Hepatocyte (in vitro differentiated cells): ENCODE results near the gene ELMO2. TPM values are rescaled to one million over a fixed set of nuclear protein-coding genes. Genes with fewer than 3 reads are reported as not detected.

Experiments used
- DNase-seq: peaks from one replicate; pipeline ENCODE4 v3.0.0-alpha.2; 2016; ENCODE audit warnings: low spot score
- H2AFZ ChIP-seq: fragments of 200-600 bp; sonication (generic); 2 replicates; pipeline ENCODE4 v1.6.0; 2016; ENCODE audit warnings: antibody characterized with exemption, mild to moderate bottlenecking
- H3K27ac ChIP-seq: fragments of 200-600 bp; sonication (generic); 2 replicates; pipeline ENCODE4 v1.5.1; 2016; ENCODE audit warnings: mild to moderate bottlenecking
- H3K27me3 ChIP-seq: fragments of 200-600 bp; sonication (generic); 2 replicates; pipeline ENCODE4 v1.6.1; 2016
- H3K36me3 ChIP-seq: fragments of 200-600 bp; sonication (generic); replicated peaks from 2 replicates; pipeline ENCODE4 v1.5.1; 2016; ENCODE audit warnings: low read depth; ENCODE audit not compliant: insufficient read depth
- H3K4me1 ChIP-seq: fragments of 200-600 bp; sonication (generic); 2 replicates; pipeline ENCODE4 v1.5.1; 2016; ENCODE audit warnings: mild to moderate bottlenecking, moderate library complexity; ENCODE audit not compliant: insufficient read depth
- H3K4me2 ChIP-seq: fragments of 200-600 bp; sonication (generic); 2 replicates; pipeline ENCODE4 v1.6.0; 2016
- H3K4me3 ChIP-seq: fragments of 200-600 bp; sonication (generic); 2 replicates; pipeline ENCODE4 v1.5.1; 2016; ENCODE audit warnings: mild to moderate bottlenecking
- H3K79me2 ChIP-seq: fragments of 200-600 bp; sonication (generic); 2 replicates; pipeline ENCODE4 v1.6.0; 2017; ENCODE audit warnings: mild to moderate bottlenecking
- H3K9me2 ChIP-seq: fragments of 200-600 bp; sonication (generic); replicated peaks from 2 replicates; pipeline ENCODE4 v1.6.0; 2017; ENCODE audit warnings: mild to moderate bottlenecking; ENCODE audit not compliant: insufficient read depth
- H3K9me3 ChIP-seq: fragments of 200-600 bp; sonication (generic); 2 replicates; pipeline ENCODE4 v1.5.1; 2016; ENCODE audit warnings: low read depth, mild to moderate bottlenecking
- H4K20me1 ChIP-seq: fragments of 200-600 bp; sonication (generic); 2 replicates; pipeline ENCODE4 v1.6.0; 2016; ENCODE audit warnings: mild to moderate bottlenecking; ENCODE audit not compliant: insufficient read depth, poor library complexity, severe bottlenecking
- EZH2 ChIP-seq: fragments of 200-600 bp; sonication (generic); IDR thresholded peaks from 2 replicates; pipeline ENCODE4 v1.6.1; 2016; ENCODE audit warnings: antibody characterized with exemption, mild to moderate bottlenecking, borderline replicate concordance
- EZH2phosphoT487 ChIP-seq: fragments of 200-600 bp; sonication (generic); IDR thresholded peaks from one replicate; pipeline ENCODE4 v1.6.1; 2018; ENCODE audit warnings: antibody characterized with exemption, mild to moderate bottlenecking, low read depth, moderate library complexity; ENCODE audit not compliant: unreplicated experiment, severe bottlenecking
- WGBS: methylation state at CpG from one replicate; pipeline ENCODE4 v1.1.6; 2016; ENCODE audit warnings: low lambda C conversion rate; ENCODE audit errors: missing lambda C conversion rate; 5-methylcytosine and 5-hydroxymethylcytosine counted together
- polyA plus RNA-seq: library from polyadenylated mRNA; unstranded; fragments of >200 nt; fragmentation: Nextera tagmentation; extraction: Ambion mirVana; gene quantifications from 2 replicates; pipeline ENCODE4 v1.2.1, GENCODE V29; 2016
- total RNA-seq: library from RNA; depleted of rRNA; stranded (reverse); fragments of >200 nt; gene quantifications from 2 replicates; pipeline ENCODE4 v1.2.3, GENCODE V29; 2014
- TF ChIP-seq, protein P1 (sequence below): fragments of 200-600 bp; sonication (generic); IDR thresholded peaks from 2 replicates; pipeline ENCODE4 v1.5.1; 2016; ENCODE audit warnings: antibody characterized with exemption, mild to moderate bottlenecking; ENCODE audit not compliant: poor library complexity

ELMO2 gene
- total and polyA plus RNA-seq, 2 experiments from 2014 or later = 35.0 to 42.3 TPM

DNA sequence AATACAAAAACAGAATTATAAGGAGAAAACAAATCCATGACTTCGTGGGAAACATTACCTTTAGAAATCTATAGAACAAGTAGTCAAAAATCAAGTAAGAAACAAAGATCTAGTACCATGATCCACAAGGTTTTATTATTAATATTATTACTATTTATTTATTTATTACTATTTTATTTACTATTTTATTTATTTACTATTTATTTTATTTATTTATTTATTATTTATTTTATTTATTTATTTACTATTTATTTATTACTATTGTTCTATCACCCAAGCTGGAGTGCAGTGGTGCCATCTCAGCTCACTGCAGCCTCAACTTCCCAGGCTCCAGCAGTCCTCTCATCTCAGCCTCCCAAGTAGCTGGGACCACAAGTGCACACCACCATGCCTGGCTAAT lies 13.5 kb upstream of the ELMO2 start:
- Histone ChIP-seq H3K79me2 (no peaks in the 10 kb centered on the region), H3K36me3 (no peaks in the 10 kb centered on the region), H3K27me3 (no peaks in the 10 kb centered on the region), H3K4me3 (no peak overlapping the region), H3K27ac (no peak overlapping the region), H2AFZ (no peak overlapping the region), H3K9me2 (no peaks in the 10 kb centered on the region), H3K9me3 (no peaks in the 10 kb centered on the region), H3K4me1 (no peaks in the 10 kb centered on the region), H3K4me2 (no peak overlapping the region), H4K20me1 (no peaks in the 10 kb centered on the region)
- TF ChIP-seq EZH2phosphoT487 (no peak), EZH2 (no peak)
- TF ChIP-seq, protein P1, sequence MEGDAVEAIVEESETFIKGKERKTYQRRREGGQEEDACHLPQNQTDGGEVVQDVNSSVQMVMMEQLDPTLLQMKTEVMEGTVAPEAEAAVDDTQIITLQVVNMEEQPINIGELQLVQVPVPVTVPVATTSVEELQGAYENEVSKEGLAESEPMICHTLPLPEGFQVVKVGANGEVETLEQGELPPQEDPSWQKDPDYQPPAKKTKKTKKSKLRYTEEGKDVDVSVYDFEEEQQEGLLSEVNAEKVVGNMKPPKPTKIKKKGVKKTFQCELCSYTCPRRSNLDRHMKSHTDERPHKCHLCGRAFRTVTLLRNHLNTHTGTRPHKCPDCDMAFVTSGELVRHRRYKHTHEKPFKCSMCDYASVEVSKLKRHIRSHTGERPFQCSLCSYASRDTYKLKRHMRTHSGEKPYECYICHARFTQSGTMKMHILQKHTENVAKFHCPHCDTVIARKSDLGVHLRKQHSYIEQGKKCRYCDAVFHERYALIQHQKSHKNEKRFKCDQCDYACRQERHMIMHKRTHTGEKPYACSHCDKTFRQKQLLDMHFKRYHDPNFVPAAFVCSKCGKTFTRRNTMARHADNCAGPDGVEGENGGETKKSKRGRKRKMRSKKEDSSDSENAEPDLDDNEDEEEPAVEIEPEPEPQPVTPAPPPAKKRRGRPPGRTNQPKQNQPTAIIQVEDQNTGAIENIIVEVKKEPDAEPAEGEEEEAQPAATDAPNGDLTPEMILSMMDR = no peak
- no peak for DNase-seq
- WGBS = 76% methylated on average over 1 of the region's 1 CpG

DNA sequence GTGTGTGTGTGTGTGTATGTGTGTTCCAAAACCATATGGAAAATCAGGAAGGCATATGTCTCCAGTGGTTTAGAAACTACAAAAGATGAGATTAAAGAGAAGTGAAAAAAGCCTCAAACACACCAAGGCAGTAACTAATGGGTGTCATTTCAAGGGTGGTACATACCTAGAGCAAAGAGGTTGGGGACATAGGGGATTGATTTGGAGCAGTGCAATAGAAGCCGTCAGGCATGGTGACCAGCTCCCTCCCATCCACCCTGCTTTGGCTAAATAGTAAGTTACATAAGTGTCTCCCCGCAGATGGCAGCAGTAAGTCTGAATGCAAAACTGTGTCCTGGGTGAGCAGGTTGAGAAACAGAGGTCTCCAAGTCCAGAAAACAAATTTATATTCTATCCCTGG lies 10.4 kb upstream of the ELMO2 start:
- Histone ChIP-seq H3K27me3 (no peaks in the 10 kb centered on the region), H3K79me2 (no peaks in the 10 kb centered on the region), H3K4me1 (no peaks in the 10 kb centered on the region), H3K4me3 (no peak overlapping the region), H3K36me3 (no peaks in the 10 kb centered on the region), H3K27ac (no peak overlapping the region), H2AFZ (no peak overlapping the region), H4K20me1 (no peaks in the 10 kb centered on the region), H3K4me2 (no peak overlapping the region), H3K9me3 (no peaks in the 10 kb centered on the region), H3K9me2 (no peaks in the 10 kb centered on the region)
- no peak for DNase-seq
- TF ChIP-seq EZH2phosphoT487 = no peak
- TF ChIP-seq, protein P1 = no peak
- no peak for TF ChIP-seq EZH2
- 78% methylated on average over 2 of the region's 2 CpGs for WGBS

DNA sequence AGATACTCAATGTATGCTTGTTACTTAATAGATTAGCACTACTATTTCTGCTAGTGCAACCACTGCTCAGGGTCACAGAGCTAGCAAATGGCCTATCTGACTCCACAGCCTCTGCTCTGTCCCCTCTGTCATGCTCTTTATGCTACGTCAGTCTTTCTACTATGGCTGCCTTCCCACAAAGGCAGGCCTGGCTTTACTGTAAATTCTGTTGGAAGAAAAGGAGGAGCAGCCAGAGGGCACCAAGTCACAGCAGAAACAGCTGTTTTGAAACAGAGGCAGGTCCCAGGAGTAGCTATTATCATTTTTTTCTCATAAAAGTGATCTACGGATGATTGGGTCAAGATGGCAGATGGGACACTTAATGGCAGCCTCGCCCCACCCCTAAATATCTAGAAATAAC lies 10.0 kb upstream of the ELMO2 start:
- H3K4me3 ChIP-seq = no peak overlapping the region
- no peak overlapping the region for H3K27ac ChIP-seq
- no peaks in the 10 kb centered on the region for H3K4me1 ChIP-seq
- no peaks in the 10 kb centered on the region for H3K27me3 ChIP-seq
- 69% methylated on average over 3 of the region's 3 CpGs for WGBS
- no peaks in the 10 kb centered on the region for H3K36me3 ChIP-seq
- H4K20me1 ChIP-seq = no peaks in the 10 kb centered on the region
- no peak for DNase-seq
- no peaks in the 10 kb centered on the region for H3K9me3 ChIP-seq
- H2AFZ ChIP-seq = no peak overlapping the region
- H3K9me2 ChIP-seq = no peaks in the 10 kb centered on the region
- H3K4me2 ChIP-seq = no peak overlapping the region
- no peaks in the 10 kb centered on the region for H3K79me2 ChIP-seq
- TF ChIP-seq, protein P1 = no peak
- TF ChIP-seq EZH2 = no peak
- TF ChIP-seq EZH2phosphoT487 = no peak

DNA sequence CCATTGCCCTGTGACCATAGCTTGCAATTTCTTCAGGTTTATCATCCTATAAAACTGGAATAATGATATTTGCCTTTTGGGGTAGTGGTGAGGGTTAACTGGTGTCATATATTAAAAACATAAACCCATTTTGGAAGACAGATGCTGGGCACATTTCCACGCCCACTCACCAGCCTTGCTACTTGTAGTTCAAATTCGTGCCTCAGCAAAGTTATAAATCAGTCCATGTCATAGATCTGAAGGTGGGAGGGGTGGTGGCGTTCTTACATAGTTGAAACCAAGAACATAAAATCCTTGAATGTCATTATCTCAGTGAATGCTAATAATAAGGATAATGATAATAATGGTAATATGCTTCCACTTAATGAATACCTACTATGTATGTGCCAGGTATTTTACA lies 9.4 kb upstream of the ELMO2 start:
- WGBS = 78% methylated on average over 3 of the region's 3 CpGs

More for the DNA sequence above, 9.4 kb upstream of the ELMO2 start:
- H3K4me3 ChIP-seq = no peak overlapping the region
- DNase-seq = no peak
- H3K9me3 ChIP-seq = no peaks in the 10 kb centered on the region
- H3K4me1 ChIP-seq = no peaks in the 10 kb centered on the region
- no peak overlapping the region for H3K4me2 ChIP-seq
- H4K20me1 ChIP-seq = no peaks in the 10 kb centered on the region
- H3K27ac ChIP-seq = no peak overlapping the region
- no peaks in the 10 kb centered on the region for H3K36me3 ChIP-seq
- H3K9me2 ChIP-seq = no peaks in the 10 kb centered on the region
- H3K27me3 ChIP-seq = no peaks in the 10 kb centered on the region
- H3K79me2 ChIP-seq = no peaks in the 10 kb centered on the region
- TF ChIP-seq, protein P1 = no peak
- TF ChIP-seq EZH2phosphoT487 = no peak
- TF ChIP-seq EZH2 = no peak
- H2AFZ ChIP-seq = no peak overlapping the region
